GM19328 (cell line): ENCODE results near the gene KLHL5.

Experiments used
- ATAC-seq: cut with Tn5 transposase; IDR thresholded peaks from one replicate; pipeline ENCODE4 v1.9.1; 2021; ENCODE audit warnings: mild to moderate bottlenecking, moderate library complexity; ENCODE audit not compliant: unreplicated experiment

Gene KLHL5

GRCh38 chr4:39043058-39043860 is 18.8 kb upstream of the KLHL5 start:
- ATAC-seq = no peak

DNA sequence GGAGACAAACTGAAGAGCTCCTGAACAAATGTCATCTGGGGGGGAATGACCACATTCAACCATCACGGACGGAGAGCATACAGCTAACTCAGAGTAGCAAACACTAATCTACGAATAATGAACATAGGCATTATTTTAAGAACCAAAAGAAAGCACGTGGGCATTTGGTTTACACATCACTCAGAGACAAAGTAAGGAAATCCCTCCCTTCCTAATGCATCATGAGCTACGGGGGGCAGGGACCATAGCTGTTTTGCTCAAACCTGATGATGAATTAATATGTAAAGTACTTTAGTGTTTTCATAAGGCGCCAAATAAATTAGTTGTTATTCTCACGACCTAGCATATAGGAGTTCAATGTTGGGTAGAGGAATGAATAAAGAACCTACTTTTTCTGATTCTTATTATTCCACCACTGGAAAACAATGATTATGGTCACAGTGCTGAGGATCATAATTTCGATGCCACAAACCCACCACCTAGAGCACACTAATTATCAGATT is 18.1 kb upstream of the KLHL5 start:
- ATAC-seq = no peak

DNA sequence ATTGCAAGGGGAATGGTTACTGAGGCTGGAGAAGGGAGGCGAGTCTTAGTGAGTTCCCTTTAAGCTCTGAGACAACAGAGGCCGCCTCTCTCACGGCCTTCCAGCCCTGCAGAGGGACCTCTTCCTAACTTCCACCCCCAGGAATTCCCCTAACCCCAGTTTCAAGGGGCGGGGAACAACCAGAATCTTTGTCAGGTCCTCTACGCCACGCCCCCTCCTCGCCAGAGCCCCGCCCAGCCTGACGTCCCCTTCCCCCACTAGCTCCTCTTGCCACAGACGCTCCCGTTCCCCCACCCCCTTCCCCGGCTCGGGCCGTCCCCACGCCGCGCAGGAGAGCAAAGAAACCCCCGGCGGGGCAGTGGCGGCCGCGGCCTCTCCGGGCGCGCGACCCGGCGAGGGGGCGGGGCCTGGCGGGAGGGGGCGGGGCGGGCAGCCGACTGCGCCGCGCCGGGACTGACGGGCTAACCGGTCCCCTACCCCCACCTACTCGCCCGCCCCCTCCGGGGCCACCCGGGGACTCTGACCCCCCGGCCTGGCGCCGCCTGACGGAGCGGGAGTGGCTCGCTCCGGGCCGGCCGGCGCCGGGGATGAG is 17.6 kb upstream of the KLHL5 start:
- peak; percentile 65 for ATAC-seq

GRCh38 chr4:39044956-39045826 is 16.8 kb upstream of the KLHL5 start:
- ATAC-seq = peak; percentile 32

DNA sequence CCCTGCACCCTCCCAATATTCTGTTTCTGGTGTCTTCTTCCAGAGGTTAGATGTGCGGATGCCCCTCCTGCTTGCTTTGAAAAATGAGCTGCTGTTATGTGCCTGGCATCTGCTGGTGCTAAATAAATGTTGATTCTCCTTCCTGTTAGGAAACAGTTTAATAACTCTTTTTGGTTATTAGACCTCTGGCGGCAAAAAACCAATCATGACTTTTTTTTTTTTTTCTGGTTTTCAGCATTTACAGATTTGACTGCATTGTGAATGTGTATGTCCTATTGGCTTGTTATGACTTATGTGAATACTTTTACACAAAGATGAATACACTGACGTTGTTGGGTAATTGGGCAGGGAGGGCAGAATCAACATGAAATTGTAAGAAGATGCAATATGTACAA is 16.2 kb upstream of the KLHL5 start:
- no peak for ATAC-seq

GRCh38 chr4:39046249-39046648 is 15.8 kb upstream of the KLHL5 start:
- ATAC-seq = no peak

DNA sequence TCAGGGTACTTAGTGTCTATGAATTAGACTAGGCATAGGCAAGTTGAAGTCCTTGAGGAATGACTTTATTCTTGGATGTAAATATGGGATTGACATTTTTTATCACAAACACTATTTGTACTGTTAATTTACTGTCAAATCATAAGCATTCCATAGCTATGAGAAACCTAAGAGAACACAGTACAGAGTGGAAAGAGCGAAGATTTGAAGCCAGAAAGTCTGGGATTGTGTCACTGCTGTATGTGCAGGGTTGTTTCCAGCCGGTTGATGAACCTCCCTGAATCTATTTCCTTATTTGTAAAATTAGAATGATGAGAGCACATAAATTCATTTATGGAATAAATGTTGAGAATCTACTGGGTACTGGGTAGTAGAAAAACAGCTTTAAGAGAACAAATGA is 14.4 kb upstream of the KLHL5 start:
- no peak for ATAC-seq

GRCh38 chr4:39048311-39048710 is 13.7 kb upstream of the KLHL5 start:
- ATAC-seq = no peak

GRCh38 chr4:39050590-39050989 is 11.4 kb upstream of the KLHL5 start:
- ATAC-seq = no peak

DNA sequence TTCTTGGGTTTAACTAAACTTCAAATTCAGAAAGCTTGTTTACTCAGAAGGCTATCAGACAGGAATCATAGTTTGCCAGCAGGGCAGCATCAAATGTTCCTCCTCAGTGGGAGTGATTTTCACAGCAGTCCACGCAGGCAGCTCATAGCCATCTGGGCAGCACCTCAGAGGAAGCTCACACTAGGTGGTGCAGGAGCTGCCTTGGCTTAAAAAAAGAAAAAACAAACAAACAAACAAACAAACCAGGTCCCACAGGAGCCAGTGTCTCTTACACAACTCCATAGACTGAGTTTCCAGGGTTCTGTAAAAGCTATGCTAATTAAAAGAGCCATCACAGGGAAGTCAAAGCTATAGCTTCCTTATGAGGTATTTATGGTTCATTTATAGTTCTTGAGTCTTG is 10.5 kb upstream of the KLHL5 start:
- no peak for ATAC-seq

DNA sequence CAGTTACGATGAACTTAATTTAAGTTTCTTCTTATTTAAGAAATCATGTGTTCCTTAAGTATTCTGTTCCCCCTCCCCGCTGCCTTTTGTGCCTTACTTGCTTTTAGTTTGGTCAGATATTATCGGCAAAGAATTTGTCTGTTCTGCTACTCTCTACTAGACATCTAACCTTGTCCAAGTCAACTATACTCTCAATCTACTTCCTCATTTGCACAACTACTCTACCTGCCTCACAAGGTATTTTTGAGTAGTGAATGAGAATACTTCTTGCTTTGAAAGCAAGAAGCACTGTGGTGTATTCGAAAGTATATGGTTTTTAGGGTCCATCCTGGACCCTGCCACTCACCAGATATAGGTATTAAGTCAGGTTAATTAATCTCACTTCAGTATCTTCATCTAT is 8.0 kb upstream of the KLHL5 start:
- ATAC-seq = no peak

- no peak for ATAC-seq
These were observed 7.5 kb upstream of the KLHL5 start for GRCh38 chr4:39054497-39054896.

DNA sequence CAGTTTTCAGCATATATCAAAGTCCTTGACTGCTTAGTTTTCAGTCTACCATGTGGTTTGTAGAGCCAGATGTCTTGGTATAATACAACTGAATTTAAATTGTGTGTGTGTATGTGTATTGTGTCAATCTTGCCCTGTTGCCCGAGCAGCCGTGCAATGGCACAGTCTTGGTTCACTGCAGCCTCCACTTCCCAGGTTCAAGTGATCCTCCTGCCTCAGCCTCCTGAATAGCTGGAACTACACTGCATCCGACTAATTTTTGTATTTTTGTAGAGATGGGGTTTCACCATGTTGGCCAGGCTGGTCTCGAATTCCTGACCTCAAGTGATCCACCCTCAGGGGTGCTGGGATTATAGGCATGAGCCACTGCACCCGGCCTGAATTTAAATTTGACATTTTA is 6.0 kb upstream of the KLHL5 start:
- no peak for ATAC-seq

DNA sequence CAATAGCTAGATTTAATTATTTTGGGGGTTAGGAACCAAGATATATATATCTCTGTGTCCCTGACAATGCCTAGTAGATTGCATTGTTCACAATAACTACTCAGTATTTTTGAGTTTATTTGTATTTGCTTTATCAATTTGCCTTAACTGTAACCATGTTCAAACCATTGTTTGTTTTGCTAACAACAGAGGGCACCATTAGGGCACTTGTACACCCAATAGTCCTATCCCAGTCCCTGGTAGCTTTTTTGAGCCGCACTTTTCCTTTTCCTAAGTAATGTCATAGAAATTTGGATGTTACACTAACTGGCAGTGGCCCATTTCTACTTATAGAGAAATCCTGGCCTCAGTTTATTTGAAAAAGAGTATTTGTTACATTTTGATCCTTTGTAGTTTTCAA is 575 bp upstream of the KLHL5 start:
- ATAC-seq = no peak

GRCh38 chr4:39062770-39063097 is 702 bp downstream of the KLHL5 start:
- no peak for ATAC-seq

DNA sequence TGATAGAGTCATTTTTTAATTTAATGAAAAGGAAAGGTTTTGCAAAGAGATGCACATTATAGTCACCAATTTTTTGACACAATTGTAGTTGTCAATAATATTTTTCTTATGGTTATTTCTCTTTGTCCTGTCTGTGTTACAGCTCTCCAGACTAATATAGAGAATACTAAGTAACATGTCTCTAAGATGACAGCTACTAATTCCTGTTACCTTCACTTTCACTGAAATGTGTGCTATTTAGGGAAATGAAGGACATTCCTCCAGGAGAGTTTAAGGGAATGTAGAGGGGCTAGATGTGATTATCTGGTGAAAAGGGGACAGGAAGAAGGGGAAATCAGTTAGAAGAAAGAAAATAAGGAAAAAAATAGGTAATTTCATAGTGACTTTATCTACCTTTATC is 1.4 kb downstream of the KLHL5 start:
- ATAC-seq = no peak

DNA sequence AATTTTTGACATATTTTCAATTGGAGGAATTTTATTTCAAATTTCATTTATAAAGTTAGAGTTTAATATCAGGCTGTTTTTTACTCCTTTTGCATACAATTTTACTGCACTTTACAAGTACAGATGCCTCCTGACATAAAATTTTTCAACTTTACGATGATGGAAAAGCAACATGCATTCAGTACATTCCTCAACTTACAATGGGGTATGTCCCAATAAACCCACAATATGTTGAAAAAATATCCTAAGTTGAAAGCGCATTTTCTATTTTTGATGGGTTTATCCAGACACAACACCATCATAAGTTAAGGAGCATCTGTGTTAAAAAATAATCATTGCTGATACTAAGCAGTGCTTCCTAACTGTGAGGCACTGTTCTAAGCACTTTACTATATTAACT is 4.3 kb downstream of the KLHL5 start:
- ATAC-seq = no peak

DNA sequence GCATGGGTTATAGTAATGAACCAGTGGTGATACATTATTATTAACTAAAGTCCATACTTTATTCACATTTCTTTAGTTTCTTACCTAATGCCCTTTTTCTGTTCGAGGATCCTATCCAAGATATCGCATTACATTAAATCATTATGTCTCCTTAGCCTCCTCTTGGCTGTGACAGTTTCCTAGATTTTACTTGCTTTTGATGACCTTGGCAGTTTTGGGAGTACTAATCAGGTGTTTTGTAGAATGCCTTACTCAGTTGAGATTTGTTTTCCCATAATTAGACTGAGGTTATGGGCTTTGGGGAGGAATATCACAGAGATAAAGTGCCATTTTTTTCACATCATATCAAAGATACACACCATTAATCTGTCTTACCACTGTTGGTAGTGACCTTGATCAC is 5.0 kb downstream of the KLHL5 start:
- ATAC-seq = no peak

- ATAC-seq = no peak
These were observed 5.4 kb downstream of the KLHL5 start for GRCh38 chr4:39067451-39067850.

DNA sequence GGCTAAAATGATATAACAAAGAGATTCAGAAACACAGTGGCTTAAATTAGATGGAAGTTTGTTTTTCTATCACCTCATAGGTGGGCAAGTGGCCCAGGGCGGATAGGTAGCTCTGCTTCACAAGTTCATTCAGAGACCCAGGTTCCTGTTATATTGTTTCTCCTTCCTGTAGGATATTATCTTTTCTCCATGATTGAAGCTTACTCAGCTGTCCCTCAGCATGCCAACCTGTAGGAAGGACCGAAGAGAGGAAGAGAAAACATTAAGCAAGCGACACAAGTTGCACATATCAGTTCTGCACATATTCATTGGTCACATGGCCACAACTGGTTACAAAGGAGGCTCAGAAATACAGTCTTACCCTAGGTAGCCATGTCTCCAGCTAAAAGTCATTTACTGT is 6.9 kb downstream of the KLHL5 start:
- no peak for ATAC-seq

DNA sequence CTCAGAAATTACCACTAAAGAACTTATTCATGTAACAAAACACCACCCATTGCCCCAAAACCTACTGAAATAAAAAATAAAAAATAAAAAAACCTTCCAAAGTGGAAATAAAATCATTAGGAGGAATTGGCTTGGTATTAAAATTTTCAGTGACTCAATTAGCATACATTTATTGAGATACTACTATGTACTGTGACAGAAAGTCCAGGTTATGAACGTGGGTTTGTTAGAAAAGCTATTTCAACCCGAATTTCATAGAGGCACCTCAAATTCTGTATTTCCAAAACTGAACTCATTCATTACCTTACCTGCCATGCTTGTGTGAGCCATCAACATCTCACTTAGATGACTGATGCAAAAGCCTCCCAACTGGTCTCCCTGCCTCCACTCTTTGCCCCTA is 16.8 kb downstream of the KLHL5 start:
- ATAC-seq = no peak

GRCh38 chr4:39083164-39083563 is 21.1 kb downstream of the KLHL5 start:
- ATAC-seq = no peak
